ENCODE data around the gene TRUB1. TPM values are rescaled to one million over a fixed set of nuclear protein-coding genes. Genes with fewer than 3 reads are reported as not detected.

Gene TRUB1
- polyA plus RNA-seq, 1 of the 3 experiments (the other 2 are of a cell fraction): 9.9 TPM

DNA sequence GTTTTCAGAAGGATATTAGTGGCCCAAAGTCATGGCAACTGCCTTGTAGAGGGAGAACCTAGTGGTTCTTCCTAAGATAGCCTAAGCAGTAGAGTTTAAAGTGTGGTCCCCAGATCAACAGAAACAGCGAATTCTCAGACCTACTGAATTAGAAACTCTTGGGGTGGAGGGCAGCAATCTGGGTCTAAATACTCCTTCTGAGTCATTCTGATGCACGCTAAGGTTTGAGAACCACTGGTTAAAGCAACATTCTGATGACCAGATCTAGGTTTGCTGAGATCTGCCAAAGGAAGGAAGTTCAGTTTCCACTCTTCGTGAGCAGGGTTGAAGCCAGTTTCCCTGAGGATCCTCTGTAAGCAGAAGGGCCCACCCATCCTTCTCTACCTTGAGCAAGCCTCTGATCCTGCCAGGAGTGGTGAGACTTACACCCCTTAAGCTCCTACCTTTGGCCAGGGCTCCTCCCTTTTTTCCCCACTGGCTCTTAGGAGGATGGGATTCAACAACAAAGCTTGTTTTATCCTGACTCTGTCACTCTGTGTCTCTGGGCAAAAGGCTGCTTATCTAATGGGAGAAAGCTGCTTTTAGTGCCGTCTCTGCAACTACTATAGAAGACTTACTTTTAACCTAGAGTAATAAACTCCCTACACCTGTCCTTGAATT, 26.8 kb upstream of the TRUB1 start:
- H2AFZ ChIP-seq (ENCODE audit: low read depth): no peak overlapping the region
- no peak overlapping the region for H3K9ac ChIP-seq
- ChIA-PET CTCF (no interaction called here), POLR2A (no interaction called here)
- TF ChIP-seq, protein P1, sequence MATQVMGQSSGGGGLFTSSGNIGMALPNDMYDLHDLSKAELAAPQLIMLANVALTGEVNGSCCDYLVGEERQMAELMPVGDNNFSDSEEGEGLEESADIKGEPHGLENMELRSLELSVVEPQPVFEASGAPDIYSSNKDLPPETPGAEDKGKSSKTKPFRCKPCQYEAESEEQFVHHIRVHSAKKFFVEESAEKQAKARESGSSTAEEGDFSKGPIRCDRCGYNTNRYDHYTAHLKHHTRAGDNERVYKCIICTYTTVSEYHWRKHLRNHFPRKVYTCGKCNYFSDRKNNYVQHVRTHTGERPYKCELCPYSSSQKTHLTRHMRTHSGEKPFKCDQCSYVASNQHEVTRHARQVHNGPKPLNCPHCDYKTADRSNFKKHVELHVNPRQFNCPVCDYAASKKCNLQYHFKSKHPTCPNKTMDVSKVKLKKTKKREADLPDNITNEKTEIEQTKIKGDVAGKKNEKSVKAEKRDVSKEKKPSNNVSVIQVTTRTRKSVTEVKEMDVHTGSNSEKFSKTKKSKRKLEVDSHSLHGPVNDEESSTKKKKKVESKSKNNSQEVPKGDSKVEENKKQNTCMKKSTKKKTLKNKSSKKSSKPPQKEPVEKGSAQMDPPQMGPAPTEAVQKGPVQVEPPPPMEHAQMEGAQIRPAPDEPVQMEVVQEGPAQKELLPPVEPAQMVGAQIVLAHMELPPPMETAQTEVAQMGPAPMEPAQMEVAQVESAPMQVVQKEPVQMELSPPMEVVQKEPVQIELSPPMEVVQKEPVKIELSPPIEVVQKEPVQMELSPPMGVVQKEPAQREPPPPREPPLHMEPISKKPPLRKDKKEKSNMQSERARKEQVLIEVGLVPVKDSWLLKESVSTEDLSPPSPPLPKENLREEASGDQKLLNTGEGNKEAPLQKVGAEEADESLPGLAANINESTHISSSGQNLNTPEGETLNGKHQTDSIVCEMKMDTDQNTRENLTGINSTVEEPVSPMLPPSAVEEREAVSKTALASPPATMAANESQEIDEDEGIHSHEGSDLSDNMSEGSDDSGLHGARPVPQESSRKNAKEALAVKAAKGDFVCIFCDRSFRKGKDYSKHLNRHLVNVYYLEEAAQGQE (IDR thresholded peaks at IDR 0.05; ENCODE audit: low read depth, low read length): no peak
- TF ChIP-seq FOXM1 (IDR thresholded peaks at IDR 0.05; ENCODE audit: low read depth) (no peak), YY1 (IDR thresholded peaks at IDR 0.05; ENCODE audit: low read depth) (no peak), GABPA (IDR thresholded peaks at IDR 0.05; ENCODE audit: low read depth) (no peak), EP300 (IDR thresholded peaks at IDR 0.05; ENCODE audit: borderline replicate concordance in 1 of 2, low read depth in 1 of 2, low read length in 1 of 2) (no peak), ELF1 (IDR thresholded peaks at IDR 0.05) (no peak), SIN3A (IDR thresholded peaks at IDR 0.05; ENCODE audit: borderline replicate concordance, low read depth, low read length) (no peak), MXI1 (IDR thresholded peaks at IDR 0.05; ENCODE audit: low read depth, low read length) (no peak), NRF1 (IDR thresholded peaks at IDR 0.05; ENCODE audit: low read depth, low read length) (no peak), RAD21 (IDR thresholded peaks at IDR 0.05; ENCODE audit: low read length) (no peak), GATA2 (CRISPR knock-in tag; IDR thresholded peaks at IDR 0.05) (no peak), MAX (IDR thresholded peaks at IDR 0.05; ENCODE audit: low read depth) (no peak), TCF12 (IDR thresholded peaks at IDR 0.05) (no peak), RCOR1 (IDR thresholded peaks at IDR 0.05; ENCODE audit: low read length) (no peak), USF2 (IDR thresholded peaks at IDR 0.05; ENCODE audit: borderline replicate concordance, low read depth, low read length) (no peak)
- peaks cover 7% of the 10 kb centered on the region for H3F3A ChIP-seq (replicated peaks; ENCODE audit: insufficient read depth)
- no peaks in the 10 kb centered on the region for H3K27me3 ChIP-seq (ENCODE audit: insufficient read depth)
- H3K9me2 ChIP-seq: no peaks in the 10 kb centered on the region
- no peak overlapping the region for H3K4me3 ChIP-seq (ENCODE audit: low read depth in 2 of 2, low read length in 1 of 2)
- no peak overlapping the region for H3K27ac ChIP-seq (ENCODE audit: low read depth in 2 of 2, low read length in 1 of 2)
- no peak for DNase-seq
- WGBS (ENCODE audit: low lambda C conversion rate): 74% methylated on average over 4 of the region's 4 CpGs
- no peaks in the 10 kb centered on the region; a peak in 1 of 4 replicates for H3K4me1 ChIP-seq (ENCODE audit: control insufficient read depth in 1 of 2, insufficient read depth in 2 of 2, low read depth in 1 of 2, low read length in 1 of 2)
- H4K20me1 ChIP-seq (ENCODE audit: insufficient read depth): no peaks in the 10 kb centered on the region
- no peaks in the 10 kb centered on the region for H3K79me2 ChIP-seq (ENCODE audit: insufficient read depth)
- no peak overlapping the region for H3K4me2 ChIP-seq
- H3K36me3 ChIP-seq (replicated peaks in 1 of 2; ENCODE audit: control insufficient read depth in 1 of 2, insufficient read depth in 2 of 2, low read length in 1 of 2): no peaks in the 10 kb centered on the region
- H3K9me3 ChIP-seq: no peaks in the 10 kb centered on the region

All from SK-N-SH (cell line).